ENCODE data around the gene ZNF70.
A peak's percentile ranks its signal among the peaks of the same experiment; 100 is the strongest.

Gene ZNF70

DNA sequence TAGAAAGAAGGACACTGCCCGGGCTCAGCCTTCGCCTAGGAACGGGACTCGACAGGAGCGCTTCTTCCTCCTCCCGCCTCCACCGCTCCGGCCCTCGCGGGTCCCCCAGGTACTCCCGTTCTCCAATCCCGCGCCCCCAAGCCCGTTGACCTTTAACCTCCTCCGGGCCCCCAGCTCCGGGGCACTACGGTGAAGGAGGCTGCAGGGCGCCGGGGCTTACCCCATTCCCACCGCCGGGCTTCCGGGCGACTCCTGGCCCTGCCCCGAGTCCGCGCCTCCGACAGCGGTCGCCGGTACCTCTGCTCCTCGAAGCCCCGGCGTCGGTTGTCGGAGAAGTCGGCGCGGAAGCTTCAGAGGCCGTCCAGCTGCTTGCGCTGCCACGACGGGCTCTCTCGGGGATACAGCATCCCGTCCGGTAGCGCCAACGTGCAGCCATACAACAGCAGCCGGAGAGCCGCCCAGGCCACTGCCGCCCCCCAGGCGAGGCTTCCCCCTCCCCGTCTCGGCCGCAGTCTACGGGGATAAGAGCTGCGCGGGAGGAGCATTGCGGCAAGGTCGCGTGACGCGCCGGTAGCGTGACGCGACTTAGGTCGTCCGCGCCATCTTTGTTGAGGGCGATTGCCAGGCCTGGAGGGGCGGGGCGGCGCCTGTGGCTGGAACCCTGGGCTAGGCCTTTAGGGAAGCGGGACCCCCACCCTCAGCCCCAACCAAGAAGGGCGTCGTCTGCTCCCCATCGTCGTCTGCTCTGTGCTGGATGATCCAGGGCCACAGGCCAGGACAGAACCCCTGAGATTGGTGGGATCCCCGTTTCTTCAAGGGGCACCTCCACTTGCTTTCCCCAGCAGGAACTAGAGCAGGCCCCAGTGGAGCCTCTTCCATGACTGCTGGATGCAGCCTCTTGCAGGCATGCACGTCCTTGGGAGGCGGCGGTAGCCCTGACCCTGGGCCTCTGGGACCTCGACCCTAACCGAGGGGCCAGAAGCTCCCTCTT, 33.8 kb downstream of the ZNF70 start:
- DNase-seq (ENCODE audit: low read depth) = peak; percentile 72

DNA sequence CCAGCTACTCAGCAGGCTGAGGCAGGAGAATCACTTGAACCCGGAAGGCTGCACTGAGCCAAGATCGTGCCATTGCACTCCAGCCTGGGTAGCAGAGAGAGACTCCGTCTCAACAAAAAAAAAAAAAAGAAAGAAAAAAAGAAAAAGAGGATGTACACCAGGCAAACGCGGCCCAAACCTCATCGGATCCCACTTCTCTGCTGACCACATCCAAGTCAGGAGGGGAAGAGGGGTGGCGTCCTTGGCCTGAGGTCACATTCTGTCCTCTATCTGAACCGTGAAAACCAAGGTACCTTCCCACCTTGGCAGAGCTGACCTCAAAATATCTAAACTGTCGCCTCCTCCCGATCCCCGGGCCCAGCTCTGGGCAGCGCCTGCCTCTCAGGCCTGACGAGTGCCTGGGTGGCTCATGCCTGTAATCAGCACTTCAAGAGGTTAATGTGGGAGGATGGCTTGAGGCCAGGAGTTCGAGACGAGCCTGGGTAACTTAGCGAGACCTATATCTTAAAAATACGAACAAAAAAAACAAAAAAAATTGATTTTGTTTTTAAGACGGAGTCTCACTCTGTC, 35.0 kb downstream of the ZNF70 start:
- no peak for DNase-seq (ENCODE audit: low read depth)

DNA sequence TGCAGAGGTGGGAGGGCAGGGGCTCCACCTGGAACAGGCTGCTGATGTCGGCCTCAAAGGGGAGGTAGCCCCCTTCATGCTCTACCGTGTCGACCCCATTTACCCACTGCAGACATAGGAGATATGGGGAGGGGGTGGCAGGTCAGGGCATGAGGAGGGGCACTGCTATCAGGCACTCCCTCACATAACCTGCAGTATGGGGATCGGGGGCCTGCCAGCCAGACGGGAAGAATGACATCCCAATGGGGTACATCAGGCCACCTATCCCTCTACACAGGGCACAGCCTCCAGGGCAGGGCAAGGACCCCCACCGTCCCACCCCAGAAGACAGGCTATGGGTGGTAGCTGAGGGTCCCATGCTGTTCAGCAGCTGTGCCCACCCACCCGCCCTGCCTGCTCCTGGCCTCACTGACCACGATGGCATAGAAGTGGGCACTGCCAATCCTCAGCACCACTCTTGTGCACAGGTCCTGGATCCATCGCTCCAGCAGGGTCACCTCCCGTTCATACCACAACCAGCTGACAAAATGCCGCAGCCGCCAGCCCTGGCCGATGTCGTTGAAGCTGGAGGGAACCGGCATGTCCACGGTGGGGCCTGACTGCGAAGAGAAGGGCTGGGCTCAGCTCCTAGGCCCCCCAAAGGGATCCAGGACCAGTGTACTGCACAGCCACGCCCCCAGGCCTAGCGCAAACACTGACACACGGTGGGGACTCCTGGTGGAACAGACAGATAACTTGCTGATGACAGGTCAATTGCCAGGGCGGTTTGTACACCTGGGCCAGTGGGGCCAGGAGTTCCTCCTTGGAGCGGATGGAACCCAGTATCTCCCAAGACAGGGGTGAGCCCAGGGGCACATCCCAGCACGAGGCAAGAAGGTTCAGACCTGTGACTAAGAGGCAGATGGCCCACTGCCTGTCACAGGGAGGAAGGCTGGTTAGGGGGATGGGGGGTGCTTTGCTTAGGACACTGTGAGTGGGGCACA, 36.0 kb downstream of the ZNF70 start:
- no peak for DNase-seq (ENCODE audit: low read depth)

DNA sequence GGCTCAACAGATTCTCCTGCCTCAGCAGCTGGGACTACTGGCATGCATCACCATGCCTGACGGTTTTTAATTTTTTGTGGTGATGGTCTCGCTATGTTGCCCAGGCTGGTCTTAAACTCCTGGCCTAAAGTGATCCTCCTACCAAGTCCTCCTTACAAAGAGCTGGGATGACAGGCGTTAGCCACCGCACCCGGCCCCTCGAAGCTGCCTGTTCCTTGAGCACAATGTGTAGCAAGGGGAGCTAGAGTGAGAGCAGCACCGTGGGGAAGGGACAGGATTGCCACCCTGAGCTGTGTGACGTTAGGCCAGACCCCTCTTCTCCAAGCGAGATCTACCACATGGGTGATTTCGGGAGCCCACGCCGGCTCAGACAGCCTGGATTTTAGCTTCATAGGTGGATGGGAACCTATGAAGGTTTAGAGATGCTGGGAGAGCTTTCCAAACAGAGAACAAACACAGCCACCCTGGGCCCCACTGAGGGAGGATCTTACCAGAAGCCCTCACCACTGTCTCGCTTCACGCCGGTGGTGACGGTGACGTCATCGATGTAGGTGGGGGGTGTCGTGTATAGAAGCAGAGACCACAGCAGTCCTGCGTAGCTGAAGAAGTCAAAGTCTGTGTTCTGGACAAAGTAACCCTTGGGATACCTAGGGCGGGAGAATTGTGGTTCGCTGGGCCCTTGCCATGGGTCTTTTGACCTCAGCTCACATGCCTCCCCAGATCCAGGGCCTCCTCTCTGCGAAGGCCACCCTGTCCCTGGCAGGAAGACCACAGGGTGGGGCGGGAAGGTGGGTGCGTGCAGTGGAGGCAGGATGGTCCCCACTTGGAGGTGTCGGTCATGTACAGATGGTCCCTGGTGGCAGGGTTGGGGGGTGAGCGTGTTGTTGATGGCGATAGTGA, 37.0 kb downstream of the ZNF70 start:
- no peak for DNase-seq (ENCODE audit: low read depth)

DNA sequence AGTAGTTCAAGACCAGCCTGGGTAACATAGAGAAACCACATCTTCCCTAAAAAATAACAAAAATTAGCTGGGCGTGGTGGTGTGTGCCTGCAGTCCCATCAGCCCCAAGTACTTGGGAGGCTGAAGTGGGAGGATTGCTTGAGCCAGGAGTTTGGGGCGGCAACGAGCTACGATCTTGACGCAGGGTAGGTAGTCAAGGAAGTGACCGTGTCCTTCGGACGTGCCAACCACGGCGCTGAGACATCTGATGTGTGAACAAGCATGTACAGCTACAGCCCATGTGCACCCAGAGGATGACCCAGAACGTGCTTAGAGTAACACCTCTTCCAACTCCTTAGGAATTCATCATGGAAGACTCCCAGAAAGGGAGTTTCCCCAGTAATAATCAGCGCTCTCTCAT, 38.7 kb downstream of the ZNF70 start:
- DNase-seq (ENCODE audit: low read depth) = no peak

DNA sequence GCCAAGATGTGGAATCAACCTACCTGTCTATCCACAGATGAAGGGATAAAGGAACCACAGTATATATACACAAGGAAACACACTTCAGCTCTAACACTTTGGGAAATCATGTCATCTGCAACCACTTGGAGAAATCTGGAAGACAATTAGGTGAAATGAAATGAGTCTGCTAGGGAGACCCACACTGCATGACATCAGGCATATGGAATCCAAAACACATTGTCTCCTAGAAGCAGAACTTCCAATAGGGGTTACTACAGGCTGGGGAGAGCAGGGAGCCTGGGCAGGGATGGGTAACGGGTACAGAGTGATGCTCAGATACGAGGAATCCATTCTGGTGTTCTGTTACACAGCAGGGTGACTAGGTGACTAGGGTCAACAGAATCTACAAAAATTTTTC, 41.8 kb downstream of the ZNF70 start:
- DNase-seq (ENCODE audit: low read depth) = no peak

DNA sequence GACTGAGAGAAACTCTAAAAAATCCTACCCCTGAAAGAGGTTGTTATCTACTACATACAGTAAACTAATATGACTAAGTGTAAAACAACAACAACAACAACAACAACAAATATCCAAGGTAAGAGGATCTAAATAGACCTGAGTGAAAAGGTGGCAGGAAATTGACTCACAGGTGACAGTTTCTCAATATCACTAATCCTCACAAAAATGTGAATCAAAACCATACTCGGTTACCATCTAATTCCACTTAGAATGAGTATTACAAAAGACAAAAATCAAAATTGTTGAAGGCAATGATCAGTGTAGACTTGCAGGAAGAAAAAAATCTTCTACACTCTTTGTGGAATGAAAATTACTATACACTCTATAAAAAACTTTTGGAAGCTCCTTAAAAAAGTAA, 42.6 kb downstream of the ZNF70 start:
- DNase-seq (ENCODE audit: low read depth) = no peak

DNA sequence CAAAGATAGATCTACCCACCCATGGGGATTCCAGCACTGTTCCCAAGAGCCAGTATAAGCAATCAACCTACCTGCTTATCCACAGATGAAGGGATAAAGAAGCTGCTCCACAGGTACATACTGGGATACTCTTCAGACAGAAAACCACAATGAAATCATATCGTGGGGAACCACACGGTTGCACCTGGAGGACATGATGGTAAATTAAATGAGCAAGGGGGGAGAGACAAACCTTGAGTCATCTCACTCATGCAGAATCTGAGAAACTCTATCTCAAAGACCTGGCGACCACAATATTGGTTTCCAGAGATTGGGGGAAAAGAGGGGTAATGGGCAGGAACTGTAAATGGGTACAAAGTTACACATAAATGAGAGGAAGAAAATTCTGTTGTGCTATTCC, 45.6 kb downstream of the ZNF70 start:
- no peak for DNase-seq (ENCODE audit: low read depth)

DNA sequence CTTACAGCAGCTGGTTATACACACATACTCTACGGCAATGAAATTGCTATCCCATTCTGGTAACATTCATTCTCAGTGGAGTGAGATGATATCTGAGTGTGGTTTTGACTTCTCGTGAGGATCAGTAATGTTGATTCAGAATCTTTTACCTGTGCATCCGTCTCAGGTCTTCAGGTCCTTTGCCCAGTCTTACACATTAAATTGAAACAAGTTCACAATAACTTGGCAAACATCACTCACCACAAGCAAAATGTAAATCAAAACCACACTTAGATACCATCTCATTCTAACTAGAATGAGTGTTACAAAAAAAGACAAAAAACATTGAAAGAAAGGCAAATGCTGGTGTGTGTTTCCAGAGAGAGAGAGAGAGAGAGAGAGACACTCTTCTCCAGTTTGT, 46.1 kb downstream of the ZNF70 start:
- DNase-seq (ENCODE audit: low read depth) = no peak

DNA sequence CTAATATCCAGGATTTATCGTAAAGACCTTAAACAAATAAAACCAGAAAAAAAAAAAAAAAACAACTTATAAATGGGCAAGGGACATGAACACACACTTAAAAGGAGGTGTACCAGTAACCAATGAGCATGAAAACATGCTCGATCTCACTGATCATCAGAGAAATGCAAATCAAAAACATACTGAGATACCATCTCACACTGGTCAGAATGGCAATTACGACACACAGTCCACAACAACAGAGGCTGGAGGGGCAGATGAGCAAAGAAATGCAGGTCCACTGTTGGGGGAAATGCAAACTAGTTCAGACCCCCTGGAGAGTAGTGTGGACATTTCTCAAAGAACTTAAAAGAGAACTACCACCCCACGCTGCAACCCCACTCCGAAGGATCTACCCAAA, 46.9 kb downstream of the ZNF70 start:
- DNase-seq (ENCODE audit: low read depth) = no peak

DNA sequence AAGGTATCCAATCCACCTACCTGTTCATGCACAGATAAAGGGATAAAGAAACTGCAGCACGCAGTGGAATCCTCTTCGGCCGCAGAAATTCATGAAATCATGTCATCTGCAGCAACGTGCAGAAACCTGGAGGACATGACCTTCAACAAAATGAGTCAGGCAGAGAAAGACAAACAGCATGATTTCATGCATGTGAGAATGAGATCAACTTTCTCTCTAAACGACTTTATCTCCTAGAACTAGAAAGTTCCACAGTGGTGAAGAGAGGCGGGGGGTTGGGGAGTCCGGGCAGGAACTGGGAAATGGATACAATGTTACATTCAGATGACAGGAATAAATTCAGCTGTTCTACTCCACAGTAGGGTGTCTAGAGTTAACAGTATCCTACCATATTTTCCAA, 50.2 kb downstream of the ZNF70 start:
- no peak for DNase-seq (ENCODE audit: low read depth)

DNA sequence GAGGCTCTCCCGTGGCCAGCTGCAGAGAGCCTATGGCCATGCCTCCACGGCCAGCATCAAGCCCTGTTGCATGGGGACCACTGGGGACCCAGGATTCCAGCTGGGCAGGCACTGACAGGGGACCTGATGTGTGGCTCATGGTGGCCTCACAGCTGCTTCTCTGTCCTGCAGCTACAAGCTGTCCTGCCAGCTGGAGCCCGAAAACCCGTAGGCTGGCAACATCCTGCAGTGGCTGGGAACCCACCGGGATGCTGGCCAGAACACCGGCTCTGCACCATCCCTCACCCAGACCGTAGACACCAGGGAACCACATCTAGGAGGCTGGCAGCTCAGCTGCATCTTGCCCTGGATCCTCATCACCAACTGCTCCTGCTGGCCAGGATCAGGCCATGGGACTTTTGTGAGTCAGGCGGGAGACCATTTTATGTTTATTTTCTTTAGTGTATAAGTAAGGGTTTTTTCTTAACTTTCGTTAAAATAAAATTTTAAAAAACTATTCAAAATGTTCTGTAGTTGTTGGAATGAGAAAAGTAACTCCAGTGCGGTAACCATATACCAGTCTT, 52.2 kb downstream of the ZNF70 start:
- no peak for DNase-seq (ENCODE audit: low read depth)

DNA sequence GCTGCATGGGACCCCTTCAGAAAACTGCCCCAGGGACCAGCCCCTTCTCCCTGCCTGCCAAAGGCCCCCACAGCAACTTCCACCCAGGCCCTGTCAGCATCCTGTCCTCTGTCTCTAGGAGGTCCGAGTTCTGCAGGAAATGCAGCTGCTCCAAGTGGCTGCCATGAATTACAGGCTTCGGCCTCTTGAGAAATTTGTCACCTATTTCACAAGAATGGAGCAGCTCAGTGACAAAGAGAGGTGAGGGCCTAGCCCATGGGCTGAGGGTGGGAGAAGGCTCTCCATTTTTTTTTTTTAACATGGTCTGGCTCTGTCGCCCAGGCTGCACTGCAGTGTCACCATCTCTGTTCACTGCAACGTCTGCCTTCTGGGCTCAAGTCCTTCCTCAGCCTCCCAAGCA, 52.8 kb downstream of the ZNF70 start:
- no peak for DNase-seq (ENCODE audit: low read depth)

DNA sequence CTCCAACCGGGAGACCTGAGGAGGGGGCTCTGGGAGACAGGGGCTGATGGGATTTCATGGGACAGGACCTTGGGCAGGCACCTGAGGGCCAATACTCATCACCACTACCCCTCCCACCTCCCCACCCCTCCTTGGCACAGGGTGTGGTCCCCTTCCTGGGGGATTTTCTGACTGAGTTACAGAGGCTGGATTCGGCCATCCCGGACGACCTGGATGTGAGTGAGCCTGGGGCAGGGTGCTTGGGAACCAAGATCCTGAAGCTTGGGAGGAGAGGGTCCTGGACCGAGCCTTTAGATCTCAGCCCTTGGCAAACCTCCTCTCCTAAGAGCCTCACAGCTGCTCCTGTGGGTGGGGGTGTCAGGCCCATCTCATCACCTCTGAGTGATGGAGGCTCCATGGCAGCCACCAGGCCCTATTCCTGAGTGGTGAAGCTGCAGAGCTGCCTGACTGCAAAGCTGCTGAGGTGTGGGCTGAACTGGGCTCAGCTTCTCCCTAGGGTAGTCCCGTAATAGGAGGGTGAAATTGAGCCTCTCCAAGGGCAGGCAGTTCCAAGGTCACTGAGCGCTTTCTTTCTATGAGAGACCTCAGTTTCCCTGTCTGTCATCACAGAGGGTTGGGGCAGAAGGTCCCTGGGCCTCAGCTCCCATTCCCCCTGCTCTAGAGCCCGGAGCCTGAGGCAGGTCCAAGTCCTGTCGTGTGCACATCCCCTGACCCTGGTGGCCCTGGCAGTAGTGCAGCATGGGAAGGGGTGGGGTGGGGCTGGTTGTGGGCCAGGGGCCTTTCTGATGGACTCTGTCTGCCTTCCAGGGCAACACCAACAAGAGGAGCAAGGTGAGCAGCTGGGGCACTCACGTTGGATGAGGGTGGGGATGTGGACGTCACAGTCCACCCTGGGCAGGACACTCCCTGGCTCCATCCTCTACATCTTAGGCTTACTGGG, 53.6 kb downstream of the ZNF70 start:
- no peak for DNase-seq (ENCODE audit: low read depth)

DNA sequence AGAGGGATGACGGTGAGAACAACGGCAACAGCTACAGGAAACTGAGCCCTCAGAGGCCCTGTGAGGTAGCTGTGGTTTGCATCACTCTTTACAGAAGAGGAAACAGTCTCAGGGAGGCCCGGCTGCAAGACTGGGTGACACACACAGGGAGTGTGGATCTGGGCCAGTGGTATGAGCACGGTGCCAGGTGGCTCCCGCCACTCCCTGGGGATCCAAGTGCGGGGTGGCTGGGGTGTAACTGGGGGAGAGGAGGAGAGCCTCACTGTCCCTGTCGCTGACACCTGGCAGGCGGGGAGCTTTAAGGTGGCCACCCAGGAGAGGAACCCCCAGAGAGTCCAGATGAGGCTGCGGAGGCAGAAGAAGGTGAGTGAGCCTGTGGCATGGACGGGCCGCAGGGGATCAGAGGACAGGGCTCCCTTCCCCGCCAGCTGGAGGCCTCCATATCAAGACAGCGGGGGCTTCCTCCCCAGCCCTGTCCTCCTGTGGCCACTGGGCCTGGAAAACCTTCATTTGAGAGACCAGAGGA, 54.5 kb downstream of the ZNF70 start:
- peak; percentile 72 for DNase-seq (ENCODE audit: low read depth)

DNA sequence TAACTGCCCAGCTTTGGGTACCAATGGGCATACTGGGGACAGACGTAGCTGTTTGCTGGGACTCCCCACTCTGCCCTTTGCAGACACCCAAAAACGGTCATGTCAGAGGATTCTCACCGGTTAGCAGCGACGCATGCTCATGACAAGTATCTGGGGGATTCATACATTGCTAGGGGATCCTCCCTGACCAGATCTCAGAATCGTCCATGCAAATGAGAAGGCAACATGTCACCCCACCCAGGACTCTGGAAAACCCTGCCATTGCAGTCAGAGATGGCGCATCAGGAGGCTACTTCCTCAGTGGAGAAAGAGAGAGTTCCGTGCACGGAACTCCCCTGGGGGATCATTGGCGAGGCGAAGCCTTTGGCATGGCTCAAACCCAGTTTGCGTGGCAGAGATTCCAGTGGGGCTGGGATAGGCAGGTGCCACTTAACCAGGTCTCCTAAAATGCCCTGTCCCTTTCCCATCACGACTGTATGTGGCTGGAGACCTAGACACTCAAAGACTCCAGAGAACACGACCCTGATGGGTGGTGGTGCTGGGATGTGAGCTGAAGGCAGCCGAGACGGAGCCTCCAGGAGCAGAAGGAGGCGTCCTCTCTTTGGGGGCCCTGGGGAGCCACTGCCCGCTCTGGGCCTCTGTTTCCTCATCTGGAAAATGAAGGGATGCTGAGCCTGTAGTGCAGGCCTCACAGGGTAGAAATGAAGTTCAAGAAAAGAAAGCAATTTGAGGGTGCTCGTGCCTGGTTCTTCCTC, 55.2 kb downstream of the ZNF70 start:
- DNase-seq (ENCODE audit: low read depth) = no peak

DNA sequence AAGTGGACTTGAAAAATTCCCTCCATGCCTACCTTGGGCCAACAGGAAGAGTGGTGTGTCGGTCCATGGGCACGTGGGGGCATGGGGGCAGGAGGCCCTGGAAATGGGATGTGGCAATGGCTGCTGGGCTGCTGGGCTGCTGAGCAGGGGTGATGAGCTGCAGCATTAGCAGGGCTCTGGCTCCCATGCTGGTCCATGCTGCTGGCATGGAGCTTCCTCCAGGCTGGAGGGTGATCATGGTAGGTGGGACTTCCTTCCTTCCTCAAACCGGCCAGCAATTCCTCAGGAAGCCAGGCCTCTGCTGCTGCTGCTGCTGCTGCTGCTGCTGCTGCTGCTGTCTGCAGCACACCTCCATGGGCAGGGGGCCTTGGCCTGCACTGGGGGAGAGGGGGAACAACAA, 55.8 kb downstream of the ZNF70 start:
- no peak for DNase-seq (ENCODE audit: low read depth)

DNA sequence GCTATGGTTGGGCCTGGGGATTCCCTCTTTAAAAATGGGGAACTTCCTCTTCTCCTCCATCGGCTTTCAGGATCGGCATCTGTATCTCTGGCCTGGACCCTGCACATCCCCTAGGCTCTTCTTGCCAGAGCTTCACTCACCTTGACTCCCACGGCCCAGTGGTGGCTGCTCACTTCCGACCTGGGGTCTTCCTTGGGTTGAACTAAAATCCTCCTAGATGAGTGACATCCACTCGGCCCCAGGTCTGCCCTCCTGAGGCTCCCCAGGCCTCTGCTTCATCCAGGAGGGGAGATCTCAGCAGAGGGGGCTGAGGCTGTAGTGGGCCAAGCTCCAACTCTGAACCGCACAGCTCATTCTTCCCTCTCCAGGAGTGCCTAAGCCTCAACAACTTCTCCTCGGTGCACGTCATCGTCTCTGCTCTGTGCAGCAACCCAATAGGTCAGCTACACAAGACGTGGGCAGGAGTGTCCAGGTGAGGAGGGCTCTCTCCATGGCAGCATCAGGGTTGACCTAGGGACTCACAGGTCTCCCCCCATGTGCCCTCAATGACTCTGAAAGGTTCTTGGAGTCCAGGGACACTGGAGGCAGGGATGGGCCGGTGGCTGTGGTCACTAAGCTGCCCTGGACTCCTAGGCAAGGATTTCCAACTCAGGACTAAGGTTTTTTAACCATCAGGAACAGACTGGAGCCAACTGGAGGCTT, 56.8 kb downstream of the ZNF70 start:
- DNase-seq (ENCODE audit: low read depth) = no peak
